Stimulated activated memory B cell treated with anti-CD40 and anti-IgM and Interleukin-4, amounts not matched to agents 10 μg/mL and 1 μg/mL and 100 μg/mL, for 72 hours (primary cell): ENCODE data around the gene ACSL1.
"Not testable (repeated sequence)": the region's sequence is repeated elsewhere in the genome, so short reads cannot be mapped to it uniquely, and the experiment has no call there.

ENCODE experiments used
- ATAC-seq: fragments of 150-1000 bp; cut with Tn5 transposase; 2 replicates; pipeline ENCODE4 v1.10.0; 2021
- H3K27ac Mint-ChIP-seq: one replicate; pipeline ENCODE4 v1.8.0; 2022; ENCODE audit warnings: mild to moderate bottlenecking, mixed read lengths
- H3K27me3 Mint-ChIP-seq: one replicate; pipeline ENCODE4 v1.8.0; 2022; ENCODE audit warnings: mixed read lengths
- H3K36me3 Mint-ChIP-seq: one replicate; pipeline ENCODE4 v1.8.0; 2022; ENCODE audit warnings: mixed read lengths
- H3K4me1 Mint-ChIP-seq: one replicate; pipeline ENCODE4 v1.8.0; 2022; ENCODE audit warnings: mixed read lengths
- H3K4me3 Mint-ChIP-seq: one replicate; pipeline ENCODE4 v1.8.0; 2022; ENCODE audit warnings: mild to moderate bottlenecking, moderate library complexity, mixed read lengths
- H3K9me3 Mint-ChIP-seq: one replicate; pipeline ENCODE4 v1.8.0; 2022; ENCODE audit warnings: mixed read lengths

Gene ACSL1

GRCh38 chr4:184849185-184849584 is 23.4 kb upstream of the ACSL1 start:
- H3K4me1 Mint-ChIP-seq, result peaks cover 19% of the 10 kb centered on the region
- no peak overlapping the region for H3K27ac Mint-ChIP-seq
- H3K4me3 Mint-ChIP-seq, result no peak overlapping the region
- no peaks in the 10 kb centered on the region for H3K36me3 Mint-ChIP-seq
- H3K27me3 Mint-ChIP-seq, result no peaks in the 10 kb centered on the region
- peak; percentile 46 for ATAC-seq
- no peaks in the 10 kb centered on the region for H3K9me3 Mint-ChIP-seq

DNA sequence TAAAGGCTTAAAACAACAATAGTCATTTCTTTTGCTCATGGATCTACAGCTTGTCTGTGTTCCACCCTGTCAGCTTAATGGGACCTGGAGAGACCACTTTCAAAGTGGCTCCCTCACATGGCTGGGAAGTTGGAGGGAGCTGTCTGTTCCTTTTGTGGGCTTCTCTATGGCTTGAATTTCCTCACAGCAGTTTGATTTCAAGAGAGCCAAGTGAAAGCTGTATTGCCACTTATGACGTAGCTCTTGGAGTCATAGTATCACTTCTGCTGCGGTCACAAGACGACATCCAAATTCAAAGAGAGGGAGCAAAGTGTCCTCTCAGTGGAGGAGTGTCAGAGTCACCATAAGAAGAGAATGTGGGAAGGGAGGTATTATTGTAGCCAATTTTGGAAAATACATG is 22.7 kb upstream of the ACSL1 start:
- H3K4me3 Mint-ChIP-seq, result no peak overlapping the region
- H3K36me3 Mint-ChIP-seq, result no peaks in the 10 kb centered on the region
- H3K27me3 Mint-ChIP-seq, result no peaks in the 10 kb centered on the region
- H3K9me3 Mint-ChIP-seq, result no peaks in the 10 kb centered on the region
- H3K4me1 Mint-ChIP-seq, result peaks cover 19% of the 10 kb centered on the region
- ATAC-seq, result peak; percentile 21
- no peak overlapping the region for H3K27ac Mint-ChIP-seq

GRCh38 chr4:184846531-184846930 is 20.8 kb upstream of the ACSL1 start:
- Mint-ChIP-seq H3K4me1 (peaks cover 19% of the 10 kb centered on the region), H3K9me3 (no peaks in the 10 kb centered on the region), H3K27me3 (no peaks in the 10 kb centered on the region), H3K4me3 (no peak overlapping the region), H3K36me3 (no peaks in the 10 kb centered on the region), H3K27ac (no peak overlapping the region)
- no peak for ATAC-seq

DNA sequence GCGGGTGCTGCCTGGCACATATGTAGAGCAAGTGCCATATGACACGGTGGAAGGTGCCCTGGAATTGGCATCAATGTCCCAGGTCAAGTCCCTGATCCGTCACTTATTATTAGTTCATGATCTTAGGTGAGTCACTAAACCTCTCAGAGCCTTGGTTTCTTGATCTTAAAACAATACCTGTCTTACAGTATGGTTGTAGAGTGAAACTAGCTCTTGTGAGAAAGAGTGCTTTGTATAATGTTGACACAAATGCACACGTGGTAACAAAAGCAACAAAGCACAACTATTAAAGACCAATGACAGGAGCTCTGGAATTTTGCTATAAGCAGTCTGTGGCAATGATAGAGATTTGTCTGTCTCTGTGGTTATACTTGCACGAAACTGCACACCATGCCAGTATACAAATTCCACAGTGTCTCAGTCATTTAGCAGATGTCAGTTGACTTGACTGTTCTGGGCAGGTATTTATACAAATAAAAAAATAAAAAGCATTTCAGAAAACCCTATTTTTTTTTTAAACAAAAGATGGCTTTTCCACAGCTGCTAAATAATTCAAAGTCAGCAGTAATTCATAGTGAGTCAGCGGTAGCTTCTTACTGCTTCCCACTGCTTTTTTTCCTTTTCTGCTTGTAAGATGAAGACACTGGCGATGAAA is 19.7 kb upstream of the ACSL1 start:
- no peaks in the 10 kb centered on the region for H3K27me3 Mint-ChIP-seq
- no peak for ATAC-seq
- no peak overlapping the region for H3K4me3 Mint-ChIP-seq
- no peaks in the 10 kb centered on the region for H3K36me3 Mint-ChIP-seq
- H3K9me3 Mint-ChIP-seq, result no peaks in the 10 kb centered on the region
- H3K4me1 Mint-ChIP-seq, result peaks cover 19% of the 10 kb centered on the region
- no peak overlapping the region for H3K27ac Mint-ChIP-seq

- ATAC-seq, result no peak
- no peaks in the 10 kb centered on the region for H3K27me3 Mint-ChIP-seq
- no peak overlapping the region for H3K4me3 Mint-ChIP-seq
- H3K27ac Mint-ChIP-seq, result no peak overlapping the region
- H3K4me1 Mint-ChIP-seq, result peaks cover 19% of the 10 kb centered on the region
- H3K36me3 Mint-ChIP-seq, result no peaks in the 10 kb centered on the region
- H3K9me3 Mint-ChIP-seq, result no peaks in the 10 kb centered on the region
Observed at GRCh38 chr4:184844742-184845141, 19.0 kb upstream of the ACSL1 start.

DNA sequence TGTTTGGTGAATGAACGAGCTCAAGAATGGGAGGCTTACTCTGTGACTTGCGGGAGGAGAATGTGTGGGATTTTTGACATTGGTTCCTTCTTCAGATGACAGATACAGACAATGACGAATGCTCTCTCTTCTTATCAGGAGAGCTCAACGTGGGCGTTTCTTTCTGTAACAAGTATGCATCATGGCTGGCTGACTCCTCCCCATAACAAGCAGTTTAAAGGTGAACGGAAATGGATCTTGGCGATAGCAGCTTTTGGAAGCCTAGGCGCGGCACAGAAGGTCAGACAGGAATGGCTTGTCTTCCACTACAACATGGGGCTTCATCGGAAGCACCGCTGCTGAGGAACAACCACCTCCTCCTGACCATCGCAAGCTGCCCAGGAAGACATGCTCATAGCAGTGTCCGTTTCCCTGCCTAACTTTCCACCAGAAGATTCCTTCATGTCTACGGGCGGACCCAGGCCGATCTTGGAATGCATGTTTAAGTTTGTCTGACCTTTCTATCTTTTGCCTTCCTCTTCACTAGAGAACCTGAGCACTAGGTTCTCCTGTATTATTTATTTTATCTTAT is 18.3 kb upstream of the ACSL1 start:
- Mint-ChIP-seq H3K9me3 (no peaks in the 10 kb centered on the region), H3K27me3 (no peaks in the 10 kb centered on the region), H3K4me3 (no peak overlapping the region), H3K27ac (no peak overlapping the region), H3K36me3 (no peaks in the 10 kb centered on the region), H3K4me1 (peaks cover 14% of the 10 kb centered on the region)
- ATAC-seq, result no peak

DNA sequence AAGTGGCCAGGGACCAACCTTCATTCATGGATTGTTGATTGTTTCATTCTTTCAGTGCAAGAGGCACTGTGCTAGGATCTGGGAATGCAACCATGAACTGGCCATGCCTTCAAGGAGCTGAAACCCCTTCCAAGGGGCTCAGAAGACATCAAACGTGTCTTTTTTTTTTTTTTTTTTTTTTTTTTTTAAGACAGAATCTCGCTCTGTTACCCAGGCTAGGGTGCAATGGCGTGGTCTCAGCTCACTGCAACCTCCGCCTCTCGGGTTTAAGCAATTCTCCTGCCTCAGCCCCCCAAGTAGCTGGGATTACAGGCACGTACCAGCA is 13.3 kb upstream of the ACSL1 start:
- H3K27ac Mint-ChIP-seq, result peak overlapping the region; percentile 4
- H3K4me3 Mint-ChIP-seq, H3K36me3 Mint-ChIP-seq, ATAC-seq, H3K4me1 Mint-ChIP-seq, H3K27me3 Mint-ChIP-seq, H3K9me3 Mint-ChIP-seq: not testable (repeated sequence)

DNA sequence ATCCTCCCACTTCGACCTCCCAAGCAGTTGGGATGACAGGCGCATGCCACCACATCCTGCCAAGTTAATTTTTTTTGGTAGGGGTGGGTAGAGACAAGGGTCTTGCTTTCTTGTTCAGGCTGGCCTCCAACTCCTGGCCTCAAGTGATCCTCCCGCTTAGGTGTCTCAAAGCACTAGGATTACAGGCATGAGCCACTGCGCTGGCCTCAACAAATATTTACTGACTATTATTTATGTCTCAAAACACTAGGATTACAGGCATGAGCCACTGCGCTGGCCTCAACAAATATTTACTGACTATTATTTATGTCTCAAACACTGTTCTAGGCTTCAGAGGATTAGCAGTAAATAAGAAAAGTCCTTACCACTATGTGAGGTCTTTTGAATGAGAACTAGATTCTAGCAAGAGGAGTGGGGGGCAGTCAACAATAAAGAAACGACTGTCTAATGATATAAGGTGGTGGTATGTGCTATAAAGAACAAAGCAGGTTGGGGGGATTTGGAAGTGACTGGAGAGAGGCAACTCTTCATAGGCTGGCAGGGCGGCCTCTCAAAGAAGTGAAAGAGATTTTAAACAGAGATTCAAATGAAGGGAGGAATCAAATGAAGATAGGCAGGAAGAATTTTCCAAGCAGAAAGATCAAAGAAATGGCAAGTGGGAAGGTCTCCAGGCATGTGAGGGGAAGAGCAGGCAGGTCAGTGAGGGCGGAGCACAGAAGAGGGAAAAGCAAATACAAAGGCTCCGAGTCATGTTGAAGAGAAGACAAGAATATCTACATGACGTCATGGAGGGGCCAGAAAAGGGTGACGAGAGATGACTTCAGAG is 12.7 kb upstream of the ACSL1 start:
- Mint-ChIP-seq H3K27me3 (no peaks in the 10 kb centered on the region), H3K36me3 (no peaks in the 10 kb centered on the region), H3K4me1 (no peaks in the 10 kb centered on the region), H3K9me3 (no peaks in the 10 kb centered on the region), H3K27ac (peak overlapping the region; percentile 4), H3K4me3 (no peak overlapping the region)
- no peak for ATAC-seq

DNA sequence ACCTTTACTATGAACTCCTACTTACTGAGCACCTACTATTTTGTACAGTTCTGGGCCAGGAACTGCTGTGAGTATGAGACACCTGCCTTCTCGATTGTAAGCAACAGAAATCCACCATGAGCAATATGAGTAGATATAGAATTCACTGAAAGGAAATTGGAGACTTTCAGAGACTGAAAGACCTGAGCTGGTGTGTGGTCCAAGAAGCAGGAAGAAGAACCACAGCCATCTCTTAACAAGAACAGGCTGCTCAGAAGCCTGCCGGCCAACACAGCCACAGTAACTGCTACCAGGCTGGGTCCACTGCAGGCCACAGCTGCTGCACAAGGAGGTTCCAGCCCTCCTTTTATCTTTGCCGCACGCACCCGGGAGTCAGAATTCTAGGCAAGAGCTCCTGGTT is 10.8 kb upstream of the ACSL1 start:
- no peaks in the 10 kb centered on the region for H3K9me3 Mint-ChIP-seq
- H3K27ac Mint-ChIP-seq, result no peak overlapping the region
- H3K36me3 Mint-ChIP-seq, result no peaks in the 10 kb centered on the region
- ATAC-seq, result no peak
- no peaks in the 10 kb centered on the region for H3K27me3 Mint-ChIP-seq
- no peak overlapping the region for H3K4me3 Mint-ChIP-seq
- H3K4me1 Mint-ChIP-seq, result no peaks in the 10 kb centered on the region

DNA sequence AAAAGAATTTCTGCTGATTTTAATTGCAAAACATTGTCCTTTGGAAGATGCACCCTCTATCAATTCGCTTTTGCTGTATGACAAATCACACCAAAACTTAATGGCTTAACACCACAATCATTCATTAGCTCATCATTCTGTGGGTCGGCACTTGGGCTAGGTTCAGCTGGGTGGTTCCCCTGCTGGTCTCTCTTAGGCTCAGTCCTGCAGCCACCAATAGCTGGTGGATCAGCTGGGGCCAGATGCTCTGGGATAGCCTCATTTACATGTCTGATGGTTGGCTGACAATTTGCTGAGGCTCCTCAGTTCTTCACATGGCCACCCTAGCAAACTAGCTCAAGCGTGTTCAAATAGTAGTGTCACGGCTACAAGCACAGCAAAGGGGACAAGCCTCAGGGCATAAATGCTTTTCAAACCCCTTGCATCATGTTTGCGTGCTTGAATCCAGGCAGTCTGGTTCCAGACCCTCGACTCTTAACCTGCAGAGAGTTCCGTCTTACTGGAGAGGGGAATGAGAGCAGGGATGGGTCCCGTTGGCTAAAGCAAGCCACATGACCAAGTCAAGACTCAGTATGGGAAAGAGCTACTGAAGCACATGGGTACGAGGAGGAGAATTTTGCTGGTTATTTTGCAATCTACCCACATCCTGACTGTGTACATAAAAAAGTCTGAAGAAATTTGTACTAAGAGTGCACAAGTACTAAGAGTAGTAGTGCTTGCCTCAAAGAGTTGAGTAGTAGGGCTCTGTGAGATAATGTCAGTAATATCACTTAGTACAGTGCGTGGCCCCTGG is 7.5 kb upstream of the ACSL1 start:
- H3K4me3 Mint-ChIP-seq, result no peak overlapping the region
- no peaks in the 10 kb centered on the region for H3K36me3 Mint-ChIP-seq
- no peaks in the 10 kb centered on the region for H3K27me3 Mint-ChIP-seq
- H3K27ac Mint-ChIP-seq, result no peak overlapping the region
- no peaks in the 10 kb centered on the region for H3K4me1 Mint-ChIP-seq
- no peaks in the 10 kb centered on the region for H3K9me3 Mint-ChIP-seq
- no peak for ATAC-seq

DNA sequence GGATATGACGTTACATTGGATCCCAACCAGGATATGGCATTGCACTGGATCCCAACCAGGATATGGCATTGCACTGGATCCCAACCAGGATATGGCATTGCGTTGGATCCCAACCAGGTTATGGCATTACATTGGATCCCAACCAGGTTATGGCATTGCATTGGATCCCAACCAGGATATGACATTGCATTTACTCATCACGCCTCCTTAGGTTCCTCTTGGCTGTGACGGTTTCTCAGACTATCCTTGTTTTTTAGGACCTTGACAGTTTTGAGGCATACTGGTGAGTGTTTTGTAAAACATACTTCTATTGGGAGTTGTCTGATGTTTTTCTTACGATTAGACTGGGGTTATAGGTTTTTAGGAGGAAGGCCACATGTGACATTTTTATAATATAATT is 5.4 kb upstream of the ACSL1 start:
- H3K9me3 Mint-ChIP-seq, result no peaks in the 10 kb centered on the region
- no peak overlapping the region for H3K27ac Mint-ChIP-seq
- ATAC-seq, result no peak
- no peak overlapping the region for H3K4me3 Mint-ChIP-seq
- no peaks in the 10 kb centered on the region for H3K36me3 Mint-ChIP-seq
- H3K4me1 Mint-ChIP-seq, result peaks cover 10% of the 10 kb centered on the region
- no peaks in the 10 kb centered on the region for H3K27me3 Mint-ChIP-seq

DNA sequence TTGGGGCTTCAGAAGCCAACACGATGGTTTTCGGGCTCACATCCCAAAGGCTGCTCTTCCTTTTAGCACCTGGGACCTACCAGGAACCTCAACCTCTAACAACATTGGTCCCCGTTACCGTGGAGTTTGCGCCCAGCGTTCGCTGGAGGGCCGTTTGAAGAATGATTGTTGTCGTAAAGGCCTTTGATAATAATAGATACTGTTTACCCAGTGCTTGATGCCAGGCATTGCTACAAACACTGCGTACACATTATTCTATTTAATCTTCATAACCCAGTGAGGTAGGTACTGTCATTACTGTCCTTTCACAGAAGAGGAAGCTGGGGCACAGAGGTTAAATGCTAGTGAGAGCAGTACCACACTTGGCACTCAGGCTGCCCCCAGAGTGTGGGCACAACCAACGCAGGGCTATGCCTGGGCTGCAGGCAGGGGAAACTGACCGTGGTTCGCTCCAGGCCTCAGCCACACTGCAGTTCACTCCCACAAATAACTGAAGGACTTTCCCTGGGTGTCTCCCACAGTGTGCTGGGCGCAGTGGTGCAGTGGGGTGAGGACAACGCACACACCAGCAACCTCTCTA is 1.0 kb upstream of the ACSL1 start:
- ATAC-seq, result peak; percentile 77
- peaks cover 10% of the 10 kb centered on the region for H3K36me3 Mint-ChIP-seq
- peaks cover 41% of the 10 kb centered on the region for H3K4me1 Mint-ChIP-seq
- peak overlapping the region; percentile 93 for H3K27ac Mint-ChIP-seq
- no peaks in the 10 kb centered on the region for H3K9me3 Mint-ChIP-seq
- H3K4me3 Mint-ChIP-seq, result peak overlapping the region; percentile 82
- no peaks in the 10 kb centered on the region for H3K27me3 Mint-ChIP-seq

GRCh38 chr4:184825141-184825895 is 450 bp downstream of the ACSL1 start:
- H3K4me1 Mint-ChIP-seq, result peaks cover 51% of the 10 kb centered on the region
- peak; percentile 35 for ATAC-seq
- peak overlapping the region; percentile 94 for H3K27ac Mint-ChIP-seq

DNA sequence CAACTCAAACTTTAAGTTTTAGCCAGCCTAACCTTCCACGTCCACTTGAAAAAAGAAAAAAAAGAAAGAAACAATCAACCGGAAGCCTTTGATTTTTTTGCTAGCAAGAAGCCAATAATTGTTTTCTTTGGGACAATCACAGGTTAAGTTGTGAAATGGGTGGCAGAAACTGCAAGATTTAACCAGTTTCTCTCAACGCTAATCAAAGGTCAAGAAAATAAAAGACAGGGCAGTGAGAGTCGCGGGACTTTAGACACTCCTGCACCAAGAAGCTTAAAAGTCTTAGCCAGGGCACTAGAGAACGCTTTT is 1.0 kb downstream of the ACSL1 start:
- no peak for ATAC-seq
- Mint-ChIP-seq H3K36me3 (peaks cover 10% of the 10 kb centered on the region), H3K27me3 (no peaks in the 10 kb centered on the region), H3K4me1 (peaks cover 57% of the 10 kb centered on the region), H3K9me3 (no peaks in the 10 kb centered on the region), H3K4me3 (peak overlapping the region; percentile 93), H3K27ac (peak overlapping the region; percentile 94)

More at GRCh38 chr4:184825141-184825895, 450 bp downstream of the ACSL1 start:
- no peaks in the 10 kb centered on the region for H3K27me3 Mint-ChIP-seq
- peaks cover 10% of the 10 kb centered on the region for H3K36me3 Mint-ChIP-seq
- H3K4me3 Mint-ChIP-seq, result peak overlapping the region; percentile 93
- no peaks in the 10 kb centered on the region for H3K9me3 Mint-ChIP-seq
